ENCODE data around the gene BMP2K.
"Not testable (repeated sequence)": the region's sequence is repeated elsewhere in the genome, so short reads cannot be mapped to it uniquely, and the experiment has no call there.

The BMP2K gene

GRCh38 chr4:78868712-78869111, 92.6 kb downstream of the BMP2K start:
- not testable (repeated sequence) for DNase-seq

- no peak for DNase-seq
Measured at GRCh38 chr4:78870056-78870455, 93.9 kb downstream of the BMP2K start.

GRCh38 chr4:78876568-78877320, 100.6 kb downstream of the BMP2K start:
- DNase-seq: peak; percentile 51

- DNase-seq: no peak
Measured at GRCh38 chr4:78878031-78878430, 101.9 kb downstream of the BMP2K start.

- peak; percentile 42 for DNase-seq
Measured at GRCh38 chr4:78880874-78881492, 104.8 kb downstream of the BMP2K start.

GRCh38 chr4:78885598-78885997, 109.4 kb downstream of the BMP2K start:
- no peak for DNase-seq

- DNase-seq: no peak
Measured at GRCh38 chr4:78889955-78890354, 113.8 kb downstream of the BMP2K start.

- DNase-seq: no peak
Measured at GRCh38 chr4:78899302-78899701, 123.2 kb downstream of the BMP2K start.

GRCh38 chr4:78901882-78902281, 125.7 kb downstream of the BMP2K start:
- no peak for DNase-seq

GRCh38 chr4:78902298-78902697, 126.1 kb downstream of the BMP2K start:
- DNase-seq: no peak

GRCh38 chr4:78904143-78904542, 128.0 kb downstream of the BMP2K start:
- no peak for DNase-seq

- no peak for DNase-seq
Measured at GRCh38 chr4:78907638-78908037, 131.5 kb downstream of the BMP2K start.

GRCh38 chr4:78908974-78909373, 132.8 kb downstream of the BMP2K start:
- DNase-seq: not testable (repeated sequence)

- DNase-seq: no peak
Measured at GRCh38 chr4:78910612-78911011, 134.5 kb downstream of the BMP2K start.

GRCh38 chr4:78922207-78922606, 146.1 kb downstream of the BMP2K start:
- no peak for DNase-seq

GRCh38 chr4:78923464-78924312, 147.5 kb downstream of the BMP2K start:
- peak; percentile 40 for DNase-seq

- peak; percentile 60 for DNase-seq
Measured at GRCh38 chr4:78926826-78927225, 150.7 kb downstream of the BMP2K start.

GRCh38 chr4:78928835-78929234, 152.7 kb downstream of the BMP2K start:
- no peak for DNase-seq

GRCh38 chr4:78930016-78930629, 154.0 kb downstream of the BMP2K start:
- no peak for DNase-seq

- no peak for DNase-seq
Measured at GRCh38 chr4:78936989-78937388, 160.8 kb downstream of the BMP2K start.

- no peak for DNase-seq
Measured at GRCh38 chr4:78937837-78938236, 161.7 kb downstream of the BMP2K start.

GRCh38 chr4:78938474-78938867, 162.3 kb downstream of the BMP2K start:
- peak; percentile 18 for DNase-seq

Measured in hematopoietic multipotent progenitor cell treated with erythropoietin and hydrocortisone succinate and interleukin-3 and kit ligand, for 6 days (in vitro differentiated cells).